ENCODE measurements around the gene PTPRG. TPM values are rescaled to one million over a fixed set of nuclear protein-coding genes. Genes with fewer than 3 reads are reported as not detected.

PTPRG gene
- total and polyA plus RNA-seq, 2 of the 13 experiments (the other 11 are each of a cell fraction or from before 2014, with no cell fraction given) = 8.0 to 25.3 TPM

DNA sequence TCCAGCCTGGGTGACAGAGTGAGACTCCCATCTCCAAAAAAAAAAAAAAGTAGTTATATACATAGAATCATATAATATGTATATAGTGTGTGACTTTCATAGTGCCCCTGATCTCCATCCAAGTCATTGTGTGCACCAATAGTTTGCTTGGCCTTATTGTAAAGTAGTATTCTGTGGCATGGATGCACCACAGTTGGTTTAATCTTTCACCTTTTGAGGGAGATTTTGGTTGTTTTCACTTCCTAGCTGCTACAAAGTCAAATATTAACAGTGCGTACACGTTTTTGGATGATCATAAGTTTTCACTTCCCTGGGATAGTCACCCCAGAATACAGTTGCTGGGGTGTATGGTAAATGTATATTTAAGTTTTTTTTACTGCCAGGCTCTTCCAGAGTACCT is 162.8 kb downstream of the PTPRG start:
- Histone ChIP-seq H3K27ac (ENCODE audit: extremely low read length, insufficient read depth, low read length) (no peak overlapping the region), H3K36me3 (replicated peaks in 1 of 2; ENCODE audit: control insufficient read depth in 1 of 2, insufficient read depth in 2 of 2, low read length in 2 of 2) (no peaks in the 10 kb centered on the region), H2AFZ (ENCODE audit: low read length) (no peak overlapping the region), H3K79me2 (ENCODE audit: insufficient read depth, low read length) (peaks cover 24% of the 10 kb centered on the region), H4K20me1 (ENCODE audit: insufficient read depth, low read length) (no peaks in the 10 kb centered on the region), H3K27me3 (ENCODE audit: control insufficient read depth in 1 of 2, insufficient read depth in 2 of 2, low read length in 2 of 2) (no peaks in the 10 kb centered on the region), H3K9me3 (ENCODE audit: low read length) (no peaks in the 10 kb centered on the region), H3K4me3 (replicated peaks in 1 of 3; ENCODE audit: insufficient read depth in 1 of 3, low read depth in 2 of 3, low read length in 3 of 3) (no peak overlapping the region), H3K9ac (ENCODE audit: insufficient read depth, low read depth, low read length) (no peak overlapping the region), H3K4me2 (ENCODE audit: low read depth, low read length) (no peak overlapping the region), H3K4me1 (ENCODE audit: insufficient read depth, low read length) (peaks cover 57% of the 10 kb centered on the region)
- DNase-seq (ENCODE audit: low spot score) (no peak), FAIRE-seq (no peak), ATAC-seq (no peak)
- BruUV-seq (replicated peaks) = no TSS peak
- intact Hi-C loops (cut with micrococcal nuclease; ENCODE audit: unreplicated experiment) = no loop called here
- ChIA-PET CTCF (ENCODE audit: low intra/inter-chr PET ratio, low total read pairs) (no interaction called here), POLR2A (no interaction called here)
- in situ Hi-C loops (cut with HindIII; ENCODE audit: extremely low pct_ligation_motif_present, low pct_unique_long_range_greater_than_20kb) = no loop called here
- TF ChIP-seq CHCHD3 (CRISPR knock-in tag; IDR thresholded peaks at IDR 0.05) (no peak), RBAK (CRISPR knock-in tag; IDR thresholded peaks at IDR 0.05) (peak; percentile 57; the same call in 1 of the 2 replicates)
- WGBS (ENCODE audit: low lambda C conversion rate) = 45% methylated on average over 2 of the region's 2 CpGs

DNA sequence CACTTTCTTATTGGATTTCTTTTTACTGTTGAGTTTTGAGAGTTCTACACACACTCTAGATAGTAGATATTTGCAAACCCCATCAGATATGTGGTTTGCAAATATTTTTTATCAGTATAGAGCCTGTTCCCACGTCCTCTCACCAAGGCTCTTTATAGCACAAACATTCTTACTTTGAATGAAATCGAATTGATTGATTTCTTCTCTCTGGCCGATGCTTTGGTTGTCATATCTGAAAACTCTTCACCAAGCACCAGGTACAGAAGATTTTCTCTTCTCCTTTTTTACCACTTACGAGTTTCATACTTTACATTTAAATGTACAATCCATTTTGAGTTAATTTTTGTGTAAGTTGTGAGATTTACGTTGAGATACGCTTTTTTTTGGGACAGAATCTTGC is 163.4 kb downstream of the PTPRG start:
- peaks cover 64% of the 10 kb centered on the region for H3K4me1 ChIP-seq (ENCODE audit: insufficient read depth, low read length)
- H3K9me3 ChIP-seq (ENCODE audit: low read length) = no peaks in the 10 kb centered on the region
- DNase-seq (ENCODE audit: low spot score) (no peak), FAIRE-seq (no peak), ATAC-seq (no peak)
- peak overlapping the region; percentile 55; the same call in 1 of the 2 replicates for H3K9ac ChIP-seq (ENCODE audit: insufficient read depth, low read depth, low read length)
- WGBS (ENCODE audit: low lambda C conversion rate) = 92% methylated on average over 6 of the region's 6 CpGs
- no peaks in the 10 kb centered on the region for H3K36me3 ChIP-seq (replicated peaks in 1 of 2; ENCODE audit: control insufficient read depth in 1 of 2, insufficient read depth in 2 of 2, low read length in 2 of 2)
- no peaks in the 10 kb centered on the region for H4K20me1 ChIP-seq (ENCODE audit: insufficient read depth, low read length)
- intact Hi-C loops (cut with micrococcal nuclease; ENCODE audit: unreplicated experiment) = loop anchor here (5.0 kb wide), 2 partner anchors 98 to 162 kb away; partner anchors contain the start of gene PTPRG
- peak overlapping the region; percentile 76 for H3K27ac ChIP-seq (ENCODE audit: extremely low read length, insufficient read depth, low read length)
- POLR2A ChIA-PET = no interaction called here
- H3K79me2 ChIP-seq (ENCODE audit: insufficient read depth, low read length) = peaks cover 30% of the 10 kb centered on the region
- in situ Hi-C loops (cut with HindIII; ENCODE audit: extremely low pct_ligation_motif_present, low pct_unique_long_range_greater_than_20kb) = no loop called here
- H3K27me3 ChIP-seq (ENCODE audit: control insufficient read depth in 1 of 2, insufficient read depth in 2 of 2, low read length in 2 of 2) = no peaks in the 10 kb centered on the region
- H3K4me3 ChIP-seq (replicated peaks in 1 of 3; ENCODE audit: insufficient read depth in 1 of 3, low read depth in 2 of 3, low read length in 3 of 3) = no peak overlapping the region
- peak overlapping the region; percentile 71; the same call in 1 of the 2 replicates for H3K4me2 ChIP-seq (ENCODE audit: low read depth, low read length)
- no TSS peak for BruUV-seq (replicated peaks)
- CTCF ChIA-PET (ENCODE audit: low intra/inter-chr PET ratio, low total read pairs) = no interaction called here
- H2AFZ ChIP-seq (ENCODE audit: low read length) = no peak overlapping the region
- no peak for TF ChIP-seq POGZ (CRISPR knock-in tag; IDR thresholded peaks at IDR 0.05)
- no peak for TF ChIP-seq MAZ (IDR thresholded peaks at IDR 0.05; ENCODE audit: borderline replicate concordance, low read depth, low read length)
- no peak for TF ChIP-seq MAZ (CRISPR knock-in tag; IDR thresholded peaks at IDR 0.05; ENCODE audit: low read depth)
- TF ChIP-seq, protein P1, sequence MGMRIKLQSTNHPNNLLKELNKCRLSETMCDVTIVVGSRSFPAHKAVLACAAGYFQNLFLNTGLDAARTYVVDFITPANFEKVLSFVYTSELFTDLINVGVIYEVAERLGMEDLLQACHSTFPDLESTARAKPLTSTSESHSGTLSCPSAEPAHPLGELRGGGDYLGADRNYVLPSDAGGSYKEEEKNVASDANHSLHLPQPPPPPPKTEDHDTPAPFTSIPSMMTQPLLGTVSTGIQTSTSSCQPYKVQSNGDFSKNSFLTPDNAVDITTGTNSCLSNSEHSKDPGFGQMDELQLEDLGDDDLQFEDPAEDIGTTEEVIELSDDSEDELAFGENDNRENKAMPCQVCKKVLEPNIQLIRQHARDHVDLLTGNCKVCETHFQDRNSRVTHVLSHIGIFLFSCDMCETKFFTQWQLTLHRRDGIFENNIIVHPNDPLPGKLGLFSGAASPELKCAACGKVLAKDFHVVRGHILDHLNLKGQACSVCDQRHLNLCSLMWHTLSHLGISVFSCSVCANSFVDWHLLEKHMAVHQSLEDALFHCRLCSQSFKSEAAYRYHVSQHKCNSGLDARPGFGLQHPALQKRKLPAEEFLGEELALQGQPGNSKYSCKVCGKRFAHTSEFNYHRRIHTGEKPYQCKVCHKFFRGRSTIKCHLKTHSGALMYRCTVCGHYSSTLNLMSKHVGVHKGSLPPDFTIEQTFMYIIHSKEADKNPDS (CRISPR knock-in tag; IDR thresholded peaks at IDR 0.05) = no peak
- no peak for TF ChIP-seq MIER3 (CRISPR knock-in tag; IDR thresholded peaks at IDR 0.05; ENCODE audit: borderline replicate concordance)
- no peak for TF ChIP-seq NR2F6 (IDR thresholded peaks at IDR 0.05)
- no peak for TF ChIP-seq NR2F6 (CRISPR knock-in tag; IDR thresholded peaks at IDR 0.05)
- no peak for TF ChIP-seq ZNF652 (CRISPR knock-in tag; IDR thresholded peaks at IDR 0.05; ENCODE audit: borderline replicate concordance, low read depth)
- no peak for TF ChIP-seq ZBTB8A (CRISPR knock-in tag; IDR thresholded peaks at IDR 0.05; ENCODE audit: borderline replicate concordance, low read depth)
- no peak for TF ChIP-seq IKZF4 (CRISPR knock-in tag; IDR thresholded peaks at IDR 0.05; ENCODE audit: borderline replicate concordance, low read depth, not compliant biosample characterization)
- TF ChIP-seq AKAP8 (CRISPR knock-in tag; IDR thresholded peaks at IDR 0.05) = no peak
- TF ChIP-seq, protein P2, sequence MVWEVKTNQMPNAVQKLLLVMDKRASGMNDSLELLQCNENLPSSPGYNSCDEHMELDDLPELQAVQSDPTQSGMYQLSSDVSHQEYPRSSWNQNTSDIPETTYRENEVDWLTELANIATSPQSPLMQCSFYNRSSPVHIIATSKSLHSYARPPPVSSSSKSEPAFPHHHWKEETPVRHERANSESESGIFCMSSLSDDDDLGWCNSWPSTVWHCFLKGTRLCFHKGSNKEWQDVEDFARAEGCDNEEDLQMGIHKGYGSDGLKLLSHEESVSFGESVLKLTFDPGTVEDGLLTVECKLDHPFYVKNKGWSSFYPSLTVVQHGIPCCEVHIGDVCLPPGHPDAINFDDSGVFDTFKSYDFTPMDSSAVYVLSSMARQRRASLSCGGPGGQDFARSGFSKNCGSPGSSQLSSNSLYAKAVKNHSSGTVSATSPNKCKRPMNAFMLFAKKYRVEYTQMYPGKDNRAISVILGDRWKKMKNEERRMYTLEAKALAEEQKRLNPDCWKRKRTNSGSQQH (CRISPR knock-in tag; IDR thresholded peaks at IDR 0.05; ENCODE audit: low read depth) = no peak
- TF ChIP-seq NFRKB (IDR thresholded peaks at IDR 0.05) = no peak
- TF ChIP-seq NFE2L1 (CRISPR knock-in tag; IDR thresholded peaks at IDR 0.05; ENCODE audit: borderline replicate concordance) = no peak
- no peak for TF ChIP-seq ZNF33B (CRISPR knock-in tag; IDR thresholded peaks at IDR 0.05)
- TF ChIP-seq ZNF775 (CRISPR knock-in tag; IDR thresholded peaks at IDR 0.05; ENCODE audit: borderline replicate concordance) = no peak

Measured in HepG2 (cell line).